Hepatocyte (in vitro differentiated cells): ENCODE measurements around the gene IL16.

Experiments used
- CTCF ChIP-seq: fragments of 200-600 bp; sonication (generic); IDR thresholded peaks from 2 replicates; pipeline ENCODE4 v1.5.1; 2016; ENCODE audit warnings: antibody characterized with exemption, mild to moderate bottlenecking; ENCODE audit not compliant: poor library complexity
- EZH2 ChIP-seq: fragments of 200-600 bp; sonication (generic); IDR thresholded peaks from 2 replicates; pipeline ENCODE4 v1.6.1; 2016; ENCODE audit warnings: antibody characterized with exemption, mild to moderate bottlenecking, borderline replicate concordance
- EZH2phosphoT487 ChIP-seq: fragments of 200-600 bp; sonication (generic); IDR thresholded peaks from one replicate; pipeline ENCODE4 v1.6.1; 2018; ENCODE audit warnings: antibody characterized with exemption, mild to moderate bottlenecking, low read depth, moderate library complexity; ENCODE audit not compliant: unreplicated experiment, severe bottlenecking

- TF ChIP-seq CTCF (no peak), EZH2 (no peak), EZH2phosphoT487 (no peak)
Measured at GRCh38 chr15:81151389-81151788, 45.3 kb upstream of the IL16 start.
